Measurements from ENCODE around the gene SELENOM. TPM values are rescaled to one million over a fixed set of nuclear protein-coding genes. Genes with fewer than 3 reads are reported as not detected.

Gene SELENOM
- total and polyA plus RNA-seq, 2 of the 8 experiments (the other 6 are each of a cell fraction or from before 2014, with no cell fraction given): 22.7 to 40.0 TPM

- no peak for TF ChIP-seq BRCA1 (IDR thresholded peaks at IDR 0.05; ENCODE audit: low read depth, low read length)
- TF ChIP-seq CTBP2 (IDR thresholded peaks at IDR 0.05; ENCODE audit: borderline replicate concordance, insufficient read depth, insufficient read length, low read length): no peak
- TF ChIP-seq, protein P1, sequence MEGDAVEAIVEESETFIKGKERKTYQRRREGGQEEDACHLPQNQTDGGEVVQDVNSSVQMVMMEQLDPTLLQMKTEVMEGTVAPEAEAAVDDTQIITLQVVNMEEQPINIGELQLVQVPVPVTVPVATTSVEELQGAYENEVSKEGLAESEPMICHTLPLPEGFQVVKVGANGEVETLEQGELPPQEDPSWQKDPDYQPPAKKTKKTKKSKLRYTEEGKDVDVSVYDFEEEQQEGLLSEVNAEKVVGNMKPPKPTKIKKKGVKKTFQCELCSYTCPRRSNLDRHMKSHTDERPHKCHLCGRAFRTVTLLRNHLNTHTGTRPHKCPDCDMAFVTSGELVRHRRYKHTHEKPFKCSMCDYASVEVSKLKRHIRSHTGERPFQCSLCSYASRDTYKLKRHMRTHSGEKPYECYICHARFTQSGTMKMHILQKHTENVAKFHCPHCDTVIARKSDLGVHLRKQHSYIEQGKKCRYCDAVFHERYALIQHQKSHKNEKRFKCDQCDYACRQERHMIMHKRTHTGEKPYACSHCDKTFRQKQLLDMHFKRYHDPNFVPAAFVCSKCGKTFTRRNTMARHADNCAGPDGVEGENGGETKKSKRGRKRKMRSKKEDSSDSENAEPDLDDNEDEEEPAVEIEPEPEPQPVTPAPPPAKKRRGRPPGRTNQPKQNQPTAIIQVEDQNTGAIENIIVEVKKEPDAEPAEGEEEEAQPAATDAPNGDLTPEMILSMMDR (IDR thresholded peaks at IDR 0.05; ENCODE audit: control extremely low read depth in 1 of 3, insufficient read depth in 1 of 3, low read depth in 1 of 3, low read length in 3 of 3): peak; percentile 94 to 100 (median 97)
- TF ChIP-seq EZH2 (IDR thresholded peaks at IDR 0.05; ENCODE audit: low read depth, low read length, severe bottlenecking): no peak
- TF ChIP-seq GABPA (IDR thresholded peaks at IDR 0.05; ENCODE audit: borderline replicate concordance, insufficient read depth, low read length): peak; percentile 60; the same call in 1 of the 2 replicates
- no peak for TF ChIP-seq TCF12 (IDR thresholded peaks at IDR 0.05; ENCODE audit: low read depth, low read length)
- 0 out of 2 replicates have a peak, but pooled peaks have one; percentile 22 for TF ChIP-seq CREB1 (IDR thresholded peaks at IDR 0.05)
- TF ChIP-seq CHD2 (IDR thresholded peaks at IDR 0.05; ENCODE audit: low read length): no peak
- no peak for TF ChIP-seq JUND (IDR thresholded peaks at IDR 0.05; ENCODE audit: low read length)
- no peak for TF ChIP-seq CBX5 (IDR thresholded peaks at IDR 0.05; ENCODE audit: low read depth, low read length)
- no peak for TF ChIP-seq SP4 (IDR thresholded peaks at IDR 0.05; ENCODE audit: low read length)
- no peak for TF ChIP-seq KDM5A (IDR thresholded peaks at IDR 0.05; ENCODE audit: low read length)
- TF ChIP-seq TAF7 (optimal IDR thresholded peaks at IDR 0.05; ENCODE audit: borderline replicate concordance, low read depth, low read length): no peak
- TF ChIP-seq POLR2AphosphoS5 (IDR thresholded peaks at IDR 0.05; ENCODE audit: low read depth, low read length): no peak
- TF ChIP-seq USF2 (IDR thresholded peaks at IDR 0.05; ENCODE audit: low read length): no peak
- TF ChIP-seq RAD21 (IDR thresholded peaks at IDR 0.05 in 1 of 2, conservative IDR thresholded peaks at IDR 0.05 in 1 of 2; ENCODE audit: low read depth in 2 of 2, low read length in 2 of 2): peak; percentile 99 to 100
Measured at GRCh38 chr22:31148953-31149627, 41.7 kb upstream of the SELENOM start (continued).
